ENCODE results near the gene MRPL46.
A peak's percentile ranks its signal among the peaks of the same experiment; 100 is the strongest.
"Not testable (repeated sequence)": the region's sequence is repeated elsewhere in the genome, so short reads cannot be mapped to it uniquely, and the experiment has no call there.

The MRPL46 gene

GRCh38 chr15:88479169-88479568 is 12.0 kb upstream of the MRPL46 start:
- no peak for TF ChIP-seq CTCF (IDR thresholded peaks at IDR 0.05; ENCODE audit: low read depth, low read length)
- H3K4me3 ChIP-seq (ENCODE audit: low read depth, low read length), result no peak overlapping the region

- H3K4me3 ChIP-seq (ENCODE audit: low read depth, low read length), result no peak overlapping the region
- no peak for TF ChIP-seq CTCF (IDR thresholded peaks at IDR 0.05; ENCODE audit: low read depth, low read length)
These were observed 10.7 kb upstream of the MRPL46 start for GRCh38 chr15:88477904-88478303.

- no peak overlapping the region for H3K4me3 ChIP-seq (ENCODE audit: low read depth, low read length)
- no peak for TF ChIP-seq CTCF (IDR thresholded peaks at IDR 0.05; ENCODE audit: low read depth, low read length)
These were observed 9.9 kb upstream of the MRPL46 start for GRCh38 chr15:88477126-88477525.

- TF ChIP-seq CTCF (IDR thresholded peaks at IDR 0.05; ENCODE audit: low read depth, low read length), result peak; percentile 49
- H3K4me3 ChIP-seq (ENCODE audit: low read depth, low read length), result no peak overlapping the region
These were observed 9.5 kb upstream of the MRPL46 start for GRCh38 chr15:88476635-88477060.

- not testable (repeated sequence) for H3K4me3 ChIP-seq (ENCODE audit: low read depth, low read length)
These were observed 6.6 kb upstream of the MRPL46 start for GRCh38 chr15:88473661-88474293.

GRCh38 chr15:88472225-88472624 is 5.0 kb upstream of the MRPL46 start:
- no peak for TF ChIP-seq CTCF (IDR thresholded peaks at IDR 0.05; ENCODE audit: low read depth, low read length)
- H3K4me3 ChIP-seq (ENCODE audit: low read depth, low read length), result no peak overlapping the region

- no peak overlapping the region for H3K4me3 ChIP-seq (ENCODE audit: low read depth, low read length)
- TF ChIP-seq CTCF (IDR thresholded peaks at IDR 0.05; ENCODE audit: low read depth, low read length), result no peak
These were observed 3.6 kb upstream of the MRPL46 start for GRCh38 chr15:88470625-88471372.
